HG02678 (cell line): ENCODE results near the gene KIF1C.
"Not testable (repeated sequence)": the region's sequence is repeated elsewhere in the genome, so short reads cannot be mapped to it uniquely, and the experiment has no call there.

Source experiments
- ATAC-seq: cut with Tn5 transposase; IDR thresholded peaks from one replicate; pipeline ENCODE4 v1.9.1; 2021; ENCODE audit warnings: mild to moderate bottlenecking, moderate library complexity; ENCODE audit not compliant: unreplicated experiment

The KIF1C gene

DNA sequence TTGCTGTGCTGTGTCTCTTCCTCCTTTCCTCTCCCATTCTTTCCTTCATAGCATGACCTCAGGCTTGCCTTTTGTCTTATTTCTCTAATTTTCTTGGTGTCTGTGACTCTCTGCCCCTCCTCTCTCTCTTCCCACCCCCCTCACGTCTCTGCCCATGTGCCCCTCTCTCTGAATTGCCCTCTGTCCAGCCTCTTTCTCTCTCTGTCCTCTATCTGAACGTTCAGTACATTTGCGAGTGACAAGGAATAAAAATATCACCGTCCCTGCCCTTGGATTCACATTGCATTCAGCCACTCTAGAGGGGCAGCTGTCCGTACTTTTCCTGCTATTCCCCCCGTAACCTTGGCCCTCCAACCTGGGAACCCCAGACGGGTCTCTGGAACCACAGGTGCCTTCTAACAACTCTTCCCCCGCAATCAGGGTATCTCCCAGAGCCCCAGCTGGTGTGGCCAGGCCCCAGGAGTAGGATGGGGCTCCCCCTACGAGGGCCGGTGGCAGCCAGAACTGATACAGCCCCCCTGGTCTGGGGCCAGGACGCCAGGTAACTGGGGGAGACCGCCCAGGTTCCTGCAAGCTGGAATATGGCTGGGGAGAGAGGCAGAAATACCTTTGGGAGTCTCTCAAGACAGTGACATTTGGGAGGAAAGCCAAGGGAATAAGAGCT is 1.8 kb downstream of the KIF1C start:
- no peak for ATAC-seq

DNA sequence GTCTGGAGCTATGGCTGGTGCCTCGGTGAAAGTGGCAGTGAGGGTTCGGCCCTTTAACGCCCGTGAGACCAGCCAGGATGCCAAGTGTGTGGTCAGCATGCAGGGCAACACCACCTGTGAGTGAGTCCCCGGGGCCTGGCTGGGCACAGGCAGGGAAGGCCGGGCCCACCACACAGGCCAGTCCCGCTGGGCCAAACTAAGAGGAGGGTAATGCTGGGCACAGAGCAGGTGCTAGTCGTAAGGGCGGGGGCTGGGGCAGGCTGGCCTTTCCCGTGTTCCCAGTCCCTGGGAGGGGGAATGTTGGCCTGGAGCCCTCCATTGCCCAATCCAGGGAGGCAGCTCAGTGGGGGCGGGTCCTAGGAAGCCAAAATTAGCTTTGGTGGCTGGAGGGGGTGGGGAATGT is 2.5 kb downstream of the KIF1C start:
- ATAC-seq: no peak

DNA sequence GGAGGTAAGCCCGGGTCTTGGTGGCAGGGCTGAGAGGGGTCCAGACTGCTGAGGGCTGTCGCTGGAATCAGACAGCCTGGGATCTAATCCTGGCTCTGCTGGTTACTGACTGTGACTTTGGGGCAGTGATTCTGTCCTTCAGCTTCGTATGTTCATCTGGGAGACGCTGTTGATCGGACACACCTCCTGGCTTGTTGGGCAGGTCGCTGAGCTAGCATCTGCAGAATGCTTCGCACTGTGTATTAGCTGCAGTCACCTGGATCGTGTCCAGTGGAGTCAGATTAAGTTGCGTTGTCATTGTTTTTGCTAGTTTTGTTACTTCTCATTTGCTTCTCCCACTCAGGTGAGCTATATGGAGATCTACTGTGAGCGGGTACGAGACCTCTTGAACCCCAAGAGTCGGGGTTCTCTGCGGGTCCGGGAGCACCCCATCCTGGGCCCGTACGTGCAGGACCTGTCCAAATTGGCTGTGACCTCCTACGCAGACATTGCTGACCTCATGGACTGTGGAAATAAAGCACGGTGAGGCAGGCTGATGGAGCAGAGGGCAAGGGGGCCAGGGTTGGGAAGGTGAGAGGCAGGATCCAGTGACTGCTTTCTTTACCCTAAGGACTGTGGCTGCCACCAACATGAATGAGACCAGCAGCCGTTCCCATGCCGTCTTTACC is 4.5 kb downstream of the KIF1C start:
- no peak for ATAC-seq

DNA sequence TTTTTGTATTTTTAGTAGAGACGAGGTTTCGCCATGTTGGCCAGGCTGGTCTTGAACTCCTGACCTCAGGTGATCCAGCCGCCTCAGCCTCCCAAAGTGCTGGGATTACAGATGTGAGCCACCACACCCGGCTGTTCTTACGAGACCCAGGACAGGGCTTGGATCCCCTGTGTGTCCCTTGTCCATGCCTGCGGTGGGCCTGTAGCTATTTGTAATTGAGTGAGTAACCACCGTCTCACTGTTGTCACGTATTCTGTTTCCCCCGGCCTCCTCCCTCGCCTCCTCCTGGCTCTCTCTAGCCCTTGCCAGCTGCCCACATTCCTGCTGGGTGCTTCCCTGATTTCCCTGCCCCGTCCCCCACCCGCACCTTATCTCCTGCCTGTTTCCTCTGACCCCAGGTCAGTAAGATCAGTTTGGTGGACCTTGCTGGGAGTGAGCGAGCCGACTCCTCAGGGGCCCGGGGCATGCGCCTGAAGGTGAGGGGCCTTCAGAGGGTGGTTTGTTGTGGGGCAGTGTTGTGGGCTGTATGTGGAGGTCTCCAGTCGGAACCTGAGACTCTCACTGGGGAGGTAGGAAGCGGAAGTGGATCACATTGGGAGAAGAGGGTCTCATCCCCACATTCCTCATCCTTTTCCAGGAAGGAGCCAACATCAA is 5.6 kb downstream of the KIF1C start:
- no peak for ATAC-seq

DNA sequence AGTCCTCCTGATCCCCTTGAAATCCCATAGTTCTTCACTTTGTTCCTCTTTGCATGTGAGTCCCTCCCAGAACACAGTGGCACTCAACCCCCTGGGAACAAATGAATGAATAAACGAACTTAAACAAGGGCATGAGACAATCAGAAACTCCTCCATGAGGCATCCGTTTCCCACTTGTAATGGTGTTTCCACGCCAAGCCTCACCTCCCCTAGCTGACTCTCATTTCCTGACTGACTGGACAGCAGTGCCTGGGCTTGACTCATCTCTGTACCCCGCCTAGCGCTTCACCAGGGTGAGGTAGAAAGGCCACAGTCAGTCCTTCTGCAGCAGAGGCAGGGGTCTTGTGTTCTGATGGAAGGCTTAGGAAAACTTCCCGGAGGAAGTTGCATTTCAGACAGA is 14.2 kb downstream of the KIF1C start:
- ATAC-seq: no peak

DNA sequence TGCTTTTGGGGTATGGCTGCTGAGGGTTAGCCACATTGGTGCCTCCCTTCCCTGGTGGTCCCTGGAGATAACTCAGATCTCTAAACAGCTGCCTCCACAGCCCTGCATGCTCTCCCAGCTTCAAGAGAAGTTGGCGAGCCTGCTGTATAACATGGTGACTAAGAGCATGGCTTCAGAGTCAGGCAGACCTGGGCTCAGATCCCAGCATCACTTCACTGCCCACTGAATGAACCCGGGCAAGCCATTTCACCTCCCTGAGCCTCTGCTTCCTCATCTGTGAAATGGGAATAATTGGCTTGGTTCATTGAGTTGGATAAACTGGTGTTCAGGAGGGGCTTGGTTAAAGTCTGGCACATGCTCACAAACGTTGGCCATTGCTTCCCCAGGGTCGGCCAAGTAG is 16.6 kb downstream of the KIF1C start:
- ATAC-seq: no peak

DNA sequence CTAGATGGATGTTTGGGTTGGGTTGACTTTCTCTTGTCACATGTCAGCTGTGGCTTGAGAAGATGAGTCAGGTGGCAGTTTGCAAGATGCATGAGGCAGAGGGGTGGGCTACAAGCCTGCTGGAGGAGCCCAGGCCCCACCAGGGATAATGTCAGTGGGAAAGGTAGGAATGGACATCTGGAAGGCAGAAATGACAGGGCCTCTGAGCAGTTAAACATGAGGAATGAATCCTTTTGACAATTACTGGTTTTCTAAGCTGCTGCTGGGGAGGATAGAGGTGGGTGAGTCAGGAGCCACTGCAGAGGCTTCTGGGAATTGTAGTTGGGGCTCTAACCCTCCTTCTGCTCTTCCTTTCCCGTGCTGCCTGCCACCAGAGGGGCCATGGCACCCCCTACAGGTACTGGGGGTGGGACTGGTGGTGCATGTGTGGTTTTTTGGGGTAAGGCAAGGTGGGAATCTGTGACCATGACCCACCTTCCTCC is 21.8 kb downstream of the KIF1C start:
- ATAC-seq: no peak

DNA sequence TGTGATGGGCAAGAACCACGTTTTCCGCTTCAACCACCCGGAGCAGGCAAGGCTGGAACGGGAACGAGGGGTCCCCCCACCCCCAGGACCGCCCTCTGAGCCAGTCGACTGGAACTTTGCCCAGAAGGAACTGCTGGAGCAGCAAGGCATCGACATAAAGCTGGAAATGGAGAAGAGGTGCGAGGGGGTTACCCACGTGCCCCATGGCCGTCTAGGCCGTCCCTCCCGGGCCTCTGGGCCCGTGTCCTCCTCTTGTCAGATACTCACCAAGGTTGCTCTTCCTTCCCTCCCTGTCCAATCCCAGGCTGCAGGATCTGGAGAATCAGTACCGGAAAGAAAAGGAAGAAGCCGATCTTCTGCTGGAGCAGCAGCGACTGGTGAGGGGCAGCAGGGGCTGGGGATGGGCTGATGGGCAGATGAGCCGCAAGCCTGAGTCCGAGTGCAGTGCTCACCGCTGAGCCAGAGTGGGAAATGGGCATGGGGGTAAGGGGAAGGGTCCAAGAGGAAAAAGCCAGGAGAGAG is 22.8 kb downstream of the KIF1C start:
- ATAC-seq: no peak

DNA sequence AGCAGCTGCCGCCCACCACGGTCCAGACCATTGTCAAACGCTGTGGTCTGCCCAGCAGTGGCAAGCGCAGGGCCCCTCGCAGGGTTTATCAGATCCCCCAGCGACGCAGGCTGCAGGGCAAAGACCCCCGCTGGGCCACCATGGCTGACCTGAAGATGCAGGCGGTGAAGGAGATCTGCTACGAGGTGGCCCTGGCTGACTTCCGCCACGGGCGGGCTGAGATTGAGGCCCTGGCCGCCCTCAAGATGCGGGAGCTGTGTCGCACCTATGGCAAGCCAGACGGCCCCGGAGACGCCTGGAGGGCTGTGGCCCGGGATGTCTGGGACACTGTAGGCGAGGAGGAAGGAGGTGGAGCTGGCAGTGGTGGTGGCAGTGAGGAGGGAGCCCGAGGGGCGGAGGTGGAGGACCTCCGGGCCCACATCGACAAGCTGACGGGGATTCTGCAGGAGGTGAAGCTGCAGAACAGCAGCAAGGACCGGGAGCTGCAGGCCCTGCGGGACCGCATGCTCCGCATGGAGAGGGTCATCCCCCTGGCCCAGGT is 24.5 kb downstream of the KIF1C start:
- ATAC-seq: no peak

DNA sequence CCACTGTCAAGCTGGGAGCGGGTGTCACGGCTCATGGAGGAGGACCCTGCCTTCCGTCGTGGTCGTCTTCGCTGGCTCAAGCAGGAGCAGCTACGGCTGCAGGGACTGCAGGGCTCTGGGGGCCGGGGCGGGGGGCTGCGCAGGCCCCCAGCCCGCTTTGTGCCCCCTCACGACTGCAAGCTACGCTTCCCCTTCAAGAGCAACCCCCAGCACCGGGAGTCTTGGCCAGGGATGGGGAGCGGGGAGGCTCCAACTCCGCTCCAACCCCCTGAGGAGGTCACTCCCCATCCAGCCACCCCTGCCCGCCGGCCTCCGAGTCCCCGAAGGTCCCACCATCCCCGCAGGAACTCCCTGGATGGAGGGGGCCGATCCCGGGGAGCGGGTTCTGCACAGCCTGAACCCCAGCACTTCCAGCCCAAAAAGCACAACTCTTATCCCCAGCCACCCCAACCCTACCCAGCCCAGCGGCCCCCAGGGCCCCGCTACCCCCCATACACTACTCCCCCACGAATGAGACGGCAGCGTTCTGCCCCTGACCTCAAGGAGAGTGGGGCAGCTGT is 25.9 kb downstream of the KIF1C start:
- ATAC-seq: no peak

DNA sequence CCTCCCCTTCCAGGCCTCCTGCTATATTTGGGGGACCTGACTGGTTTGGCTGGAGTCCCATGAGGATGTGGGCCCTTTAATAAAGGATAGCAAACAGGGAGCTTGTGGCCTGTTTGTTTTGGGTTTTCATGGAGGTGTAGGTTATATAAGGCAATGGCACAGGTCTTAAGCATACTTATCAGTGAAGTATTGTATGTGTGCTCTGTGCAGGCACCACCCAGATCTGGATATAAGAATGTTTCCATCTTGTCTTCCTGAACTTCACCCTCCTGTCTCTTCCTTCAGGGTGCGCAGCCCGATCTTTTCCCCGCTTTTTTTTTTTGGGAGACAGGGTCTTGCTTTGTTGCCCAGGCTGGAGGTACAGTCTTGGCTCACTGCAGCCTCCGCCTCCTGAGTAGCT is 26.9 kb downstream of the KIF1C start:
- no peak for ATAC-seq

DNA sequence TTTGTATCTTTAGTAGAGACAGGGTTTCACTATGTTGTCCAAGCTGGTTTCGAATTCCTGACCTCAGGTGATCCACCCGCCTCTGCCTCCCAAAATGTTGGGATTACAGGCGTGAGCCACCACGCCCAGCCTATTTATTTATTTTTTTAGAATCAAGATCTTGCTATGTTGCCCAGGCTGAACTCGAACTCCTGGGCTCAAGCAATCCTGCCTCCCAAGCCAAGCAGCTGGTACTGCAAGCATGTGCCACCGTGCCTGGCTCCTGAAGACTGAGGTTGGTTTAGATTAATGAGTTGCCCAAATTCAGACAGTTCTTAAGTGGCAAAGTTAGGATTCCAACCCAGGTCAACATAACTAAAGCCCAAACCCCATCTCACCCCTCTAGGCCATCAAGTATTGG is 29.5 kb downstream of the KIF1C start:
- ATAC-seq: no peak

DNA sequence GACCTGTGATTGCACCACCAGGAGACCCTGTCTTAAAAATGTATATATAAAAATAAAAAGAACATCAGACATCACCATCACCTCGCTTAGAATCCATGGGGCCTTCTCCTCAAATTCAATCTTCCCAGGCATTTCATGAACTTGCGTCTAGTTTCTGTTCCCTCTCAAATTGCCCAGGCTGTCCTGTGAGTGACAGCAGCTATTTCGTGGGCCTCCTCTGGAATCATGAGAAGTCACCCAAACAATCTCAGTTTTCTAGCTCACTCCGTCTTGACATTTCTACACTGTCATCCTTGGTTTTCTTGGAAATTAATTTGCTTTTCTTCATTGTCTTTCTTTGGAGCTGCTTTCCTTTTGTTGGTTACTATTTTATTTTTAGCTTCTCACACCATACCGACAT is 30.2 kb downstream of the KIF1C start:
- no peak for ATAC-seq

DNA sequence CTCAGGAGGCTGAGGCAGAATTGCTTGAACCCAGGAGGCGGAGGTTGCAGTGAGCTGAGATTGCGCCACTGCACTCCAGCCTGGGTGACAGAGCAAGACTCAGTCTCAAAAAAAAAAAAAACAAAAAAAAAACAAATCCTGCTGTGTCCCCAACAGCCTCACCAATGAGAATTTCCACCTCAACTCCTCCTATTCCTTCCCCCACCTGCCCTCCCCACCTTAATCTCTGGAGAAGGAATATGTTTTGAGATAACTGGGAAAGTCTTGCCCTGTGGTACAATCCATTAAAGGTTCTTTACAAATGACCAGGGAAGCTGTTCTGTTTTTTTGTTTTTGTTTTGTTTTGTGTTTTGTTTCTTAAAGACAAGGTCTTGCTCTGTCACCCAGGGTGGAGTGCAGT is 32.4 kb downstream of the KIF1C start:
- ATAC-seq: not testable (repeated sequence)

DNA sequence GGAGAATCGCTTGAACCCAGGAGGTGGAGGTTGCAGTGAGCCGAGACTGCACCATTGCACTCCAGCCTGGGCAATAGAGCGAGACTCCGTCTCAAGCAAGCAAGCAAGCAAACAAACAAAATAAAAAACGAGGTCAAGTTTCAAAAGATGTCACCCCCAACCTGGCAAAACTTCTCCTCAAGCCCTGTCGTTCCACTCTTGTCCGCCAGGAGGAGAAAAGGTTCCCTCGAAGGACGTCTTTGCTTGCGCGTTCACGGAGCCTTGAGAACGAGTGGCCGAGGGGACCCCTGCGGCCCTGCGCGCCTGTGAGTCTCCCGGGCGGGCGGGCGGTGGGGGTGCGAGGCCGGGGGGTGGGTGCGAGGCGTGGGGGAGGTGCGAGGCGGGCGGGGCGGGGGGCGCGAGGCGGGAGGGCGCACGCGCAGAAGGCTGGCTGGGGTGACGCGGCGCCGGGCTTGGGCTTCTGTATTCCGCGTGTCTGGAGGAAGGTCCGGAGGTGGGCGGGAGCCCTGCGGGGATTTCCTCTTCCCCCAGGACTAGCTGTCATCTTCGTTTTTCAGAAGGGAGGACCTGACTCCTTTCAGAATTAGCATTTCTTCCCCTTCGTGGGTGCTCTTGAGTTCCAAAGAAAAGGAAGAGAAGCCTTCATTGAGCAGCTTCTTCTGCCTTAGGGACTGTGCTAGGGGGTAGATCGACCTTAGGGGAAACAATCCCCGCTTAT is 33.8 kb downstream of the KIF1C start:
- ATAC-seq: peak; percentile 68

DNA sequence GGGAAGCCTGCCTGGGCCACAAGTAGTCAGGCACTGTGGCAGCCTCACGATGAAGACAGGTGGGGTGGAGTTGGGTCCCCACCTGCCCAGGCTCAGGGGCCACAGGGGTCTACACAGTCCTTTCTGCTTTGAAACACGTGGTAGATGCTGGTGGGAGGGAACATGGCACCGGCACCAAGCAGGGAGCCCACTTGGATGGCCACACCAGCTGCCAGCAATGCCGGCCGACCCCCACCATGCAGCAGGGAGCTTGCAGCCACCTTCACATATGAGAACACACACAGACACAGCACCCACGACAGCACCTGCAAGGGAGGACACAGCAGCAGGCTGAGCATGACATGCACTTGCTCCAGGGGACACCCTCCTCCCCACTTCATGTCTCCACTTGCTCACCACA is 35.1 kb downstream of the KIF1C start:
- no peak for ATAC-seq

DNA sequence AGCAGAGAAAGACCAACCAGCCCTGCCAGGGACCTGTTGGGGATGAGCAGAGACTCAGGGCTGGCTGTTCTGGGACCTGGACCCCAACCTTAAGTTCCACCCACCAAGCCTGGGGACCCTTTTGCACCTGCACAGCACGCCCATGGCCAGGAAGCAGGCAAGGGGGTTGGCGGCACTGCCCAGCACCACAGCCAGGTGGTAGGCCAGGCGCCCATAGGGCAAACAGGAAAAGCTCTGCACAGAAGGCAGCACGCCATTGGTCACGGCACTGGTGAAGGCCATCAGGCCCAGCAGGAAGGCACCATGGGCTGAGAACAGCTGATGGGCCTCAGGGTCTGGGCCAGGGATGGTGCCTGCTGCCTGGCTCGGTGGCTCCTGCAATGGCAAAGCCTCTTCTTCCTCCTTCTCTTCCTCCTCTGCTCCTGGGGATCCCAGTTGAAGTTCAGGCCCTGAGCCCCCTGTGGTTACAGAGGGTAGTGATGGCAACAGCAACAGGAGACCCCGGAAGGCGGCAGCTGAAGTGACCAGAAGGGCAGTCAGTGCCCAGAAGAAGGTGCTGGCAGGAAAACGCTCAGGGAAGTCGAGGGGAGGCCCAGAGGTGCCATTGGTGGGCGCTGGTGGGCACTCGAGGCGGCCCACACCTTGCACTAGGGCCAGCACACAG is 35.7 kb downstream of the KIF1C start:
- no peak for ATAC-seq

DNA sequence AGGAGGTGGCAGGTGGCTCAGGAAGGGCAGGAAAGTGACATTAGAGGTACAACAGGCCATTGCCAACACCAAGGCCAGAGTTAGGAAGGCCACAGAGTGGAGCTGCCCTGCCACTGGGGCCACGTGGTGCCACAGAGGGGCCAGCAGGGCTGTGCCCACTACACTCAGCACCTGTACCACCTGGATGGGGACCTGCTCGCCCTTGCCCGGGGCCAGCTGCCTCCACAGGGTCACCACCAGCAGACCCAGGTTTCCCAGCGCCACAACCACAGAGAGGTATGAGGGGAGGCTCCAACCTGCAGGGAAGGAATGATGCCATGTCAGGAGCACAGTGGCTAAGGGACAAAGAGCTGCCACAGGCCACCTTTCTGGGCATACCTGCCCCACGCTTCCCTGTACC is 36.3 kb downstream of the KIF1C start:
- no peak for ATAC-seq

DNA sequence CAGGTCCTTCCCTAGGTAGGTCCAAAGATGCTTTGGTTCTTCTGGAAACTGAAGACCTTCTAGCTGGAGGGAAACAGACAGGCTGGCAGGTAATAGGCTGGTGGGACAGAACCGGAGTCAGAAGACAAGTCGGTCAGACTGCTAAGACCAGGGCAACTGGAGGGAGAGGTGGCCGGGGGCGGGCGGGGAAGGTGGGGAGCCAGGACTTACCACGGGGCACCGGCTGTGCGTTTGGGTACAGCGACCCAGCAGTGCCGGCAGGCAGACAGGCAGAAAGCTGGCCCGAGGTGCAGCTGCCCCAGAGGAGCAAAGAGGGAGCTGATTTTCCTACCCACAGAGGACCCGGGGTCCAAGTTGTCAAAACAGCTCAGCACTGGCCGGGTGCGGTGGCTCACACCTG is 36.9 kb downstream of the KIF1C start:
- no peak for ATAC-seq

DNA sequence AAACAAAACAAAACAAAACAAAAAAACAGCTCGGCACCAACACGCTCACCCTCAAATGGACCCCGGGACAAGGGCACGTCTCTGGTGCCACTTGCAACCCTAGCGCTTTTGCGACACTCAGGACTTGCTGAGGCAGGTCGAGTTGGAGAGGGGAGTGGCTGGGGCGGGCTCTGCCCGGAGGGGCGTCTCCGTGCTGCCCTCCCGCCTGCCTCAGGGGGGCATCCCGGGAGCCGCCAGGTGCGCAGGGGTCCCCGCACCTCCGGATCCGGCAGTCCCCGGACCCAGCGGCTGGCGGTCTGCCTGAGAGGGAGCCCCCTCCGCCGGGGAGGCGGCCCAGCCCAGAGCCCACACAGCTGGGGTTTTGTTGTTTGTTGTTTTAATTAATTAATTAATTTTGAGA is 37.6 kb downstream of the KIF1C start, which contains the start of gene SLC52A1:
SLC52A1 (minus strand) TSS at position 112 of the 400 bp plus-strand sequence. CDS start 820 bp downstream, outside the sequence.
- ATAC-seq: no peak
